H9 (cell line): ENCODE results near the gene LAMC2. TPM values are rescaled to one million over a fixed set of nuclear protein-coding genes. Genes with fewer than 3 reads are reported as not detected.

Experiments used
- DNase-seq: peaks from one replicate; pipeline ENCODE4 v3.0.0-alpha.2; 2017
- H2AFZ ChIP-seq: one replicate; pipeline ENCODE4 v1.6.1; 2013; ENCODE audit warnings: mild to moderate bottlenecking, low read length, control low read depth, moderate library complexity
- H2AK5ac ChIP-seq: 2 replicates; pipeline ENCODE4 v1.6.1; 2013; ENCODE audit warnings: low read length, control low read depth, mixed read lengths; ENCODE audit not compliant: insufficient read length
- H2BK120ac ChIP-seq: one replicate; pipeline ENCODE4 v1.6.1; 2013; ENCODE audit warnings: low read depth, mild to moderate bottlenecking, low read length, control low read depth, inconsistent platforms; ENCODE audit not compliant: poor library complexity, severe bottlenecking
- H2BK12ac ChIP-seq: 2 replicates; pipeline ENCODE4 v1.6.1; 2013; ENCODE audit warnings: low read length, control low read depth, mixed read lengths, low read depth; ENCODE audit not compliant: insufficient read length
- H2BK15ac ChIP-seq: 2 replicates; pipeline ENCODE4 v1.6.1; 2013; ENCODE audit warnings: low read depth, low read length, control low read depth
- H2BK20ac ChIP-seq: one replicate; pipeline ENCODE4 v1.6.1; 2013; ENCODE audit warnings: low read depth, mild to moderate bottlenecking, low read length, control low read depth, inconsistent platforms; ENCODE audit not compliant: poor library complexity, severe bottlenecking
- H2BK5ac ChIP-seq: 2 replicates; pipeline ENCODE4 v1.6.1; 2013; ENCODE audit warnings: low read length, control low read depth, mixed read lengths; ENCODE audit not compliant: insufficient read length
- H3K14ac ChIP-seq: 2 replicates; pipeline ENCODE4 v1.6.1; 2013; ENCODE audit warnings: low read length, control low read depth; ENCODE audit not compliant: insufficient read depth
- H3K18ac ChIP-seq: 2 replicates; pipeline ENCODE4 v1.6.1; 2013; ENCODE audit warnings: low read depth, mild to moderate bottlenecking, mixed read lengths, low read length, control low read depth; ENCODE audit not compliant: insufficient read length
- H3K23ac ChIP-seq: 2 replicates; pipeline ENCODE4 v1.6.1; 2013; ENCODE audit warnings: low read length, control low read depth, mixed read lengths, low read depth; ENCODE audit not compliant: insufficient read length
- H3K23me2 ChIP-seq: 2 replicates; pipeline ENCODE4 v1.6.1; 2013; ENCODE audit warnings: low read depth, mild to moderate bottlenecking, mixed read lengths, low read length, control low read depth; ENCODE audit not compliant: insufficient read length, poor library complexity, severe bottlenecking
- H3K27ac ChIP-seq: 2 replicates; pipeline ENCODE4 v1.5.1; 2013; ENCODE audit warnings: low read length, control low read depth, mixed read lengths, low read depth; ENCODE audit not compliant: insufficient read length
- H3K27me3 ChIP-seq: 2 replicates; pipeline ENCODE4 v1.6.1; 2013; ENCODE audit warnings: low read length, control low read depth, inconsistent platforms; ENCODE audit not compliant: insufficient read depth
- H3K4ac ChIP-seq: 2 replicates; pipeline ENCODE4 v1.6.1; 2013; ENCODE audit warnings: low read depth, mild to moderate bottlenecking, control low read depth, inconsistent platforms, low read length, moderate library complexity
- H3K4me1 ChIP-seq: 2 replicates; pipeline ENCODE4 v1.6.1; 2013; ENCODE audit warnings: low read length, control low read depth, inconsistent platforms; ENCODE audit not compliant: insufficient read depth
- H3K4me2 ChIP-seq: 2 replicates; pipeline ENCODE4 v1.6.1; 2013; ENCODE audit warnings: low read length, control low read depth, mixed read lengths; ENCODE audit not compliant: insufficient read length, insufficient read depth
- H3K56ac ChIP-seq: 2 replicates; pipeline ENCODE4 v1.6.1; 2013; ENCODE audit warnings: low read depth, mild to moderate bottlenecking, mixed read lengths, low read length, control low read depth; ENCODE audit not compliant: insufficient read length
- H3K79me1 ChIP-seq: 2 replicates; pipeline ENCODE4 v1.6.1; 2013; ENCODE audit warnings: low read depth, mild to moderate bottlenecking, moderate library complexity, low read length, control low read depth, inconsistent platforms; ENCODE audit not compliant: insufficient read depth, poor library complexity, severe bottlenecking
- H3K79me2 ChIP-seq: 2 replicates; pipeline ENCODE4 v1.6.1; 2013; ENCODE audit warnings: low read length, control low read depth, inconsistent platforms; ENCODE audit not compliant: insufficient read depth
- H3K9ac ChIP-seq: 2 replicates; pipeline ENCODE4 v1.6.1; 2013; ENCODE audit warnings: low read length, control low read depth, mixed read lengths; ENCODE audit not compliant: insufficient read length; ENCODE audit errors: extremely low read depth
- H3K9me3 ChIP-seq: one replicate; pipeline ENCODE4 v1.6.1; 2013; ENCODE audit warnings: low read depth, low read length, inconsistent platforms; ENCODE audit not compliant: control insufficient read depth
- H3T11ph ChIP-seq: one replicate; pipeline ENCODE4 v1.6.1; 2013; ENCODE audit warnings: mild to moderate bottlenecking, low read length, control low read depth, inconsistent platforms
- H4K20me1 ChIP-seq: one replicate; pipeline ENCODE4 v1.6.1; 2013; ENCODE audit not compliant: control insufficient read depth, insufficient read length, insufficient read depth
- H4K5ac ChIP-seq: 2 replicates; pipeline ENCODE4 v1.6.1; 2013; ENCODE audit warnings: low read depth, mild to moderate bottlenecking, mixed read lengths, low read length, control low read depth; ENCODE audit not compliant: insufficient read length
- H4K8ac ChIP-seq: replicated peaks from 2 replicates; pipeline ENCODE4 v1.6.1; 2013; ENCODE audit warnings: low read length, control low read depth, mixed read lengths, low read depth; ENCODE audit not compliant: insufficient read length
- H4K91ac ChIP-seq: 2 replicates; pipeline ENCODE4 v1.6.1; 2013; ENCODE audit warnings: low read depth, mild to moderate bottlenecking, moderate library complexity, mixed read lengths, low read length, control low read depth; ENCODE audit not compliant: insufficient read length
- H3K27ac Mint-ChIP-seq, 3 experiments: 2 replicates in 2 of 3; 3 replicates in 1 of 3; pipeline ENCODE4 v1.8.0; 2020 to 2021; ENCODE audit warnings: mixed read lengths in 3 of 3, mild to moderate bottlenecking in 1 of 3, moderate library complexity in 1 of 3
- H3K27me3 Mint-ChIP-seq: 2 replicates; pipeline ENCODE4 v1.8.0; 2021; ENCODE audit warnings: low read depth, mild to moderate bottlenecking, moderate library complexity, mixed read lengths
- H3K36me3 Mint-ChIP-seq, 3 experiments: 2 replicates in 2 of 3; 3 replicates in 1 of 3; pipeline ENCODE4 v1.8.0; 2020 to 2021; ENCODE audit warnings: low read depth in 3 of 3, mixed read lengths in 3 of 3; ENCODE audit not compliant: insufficient read depth in 1 of 3
- H3K4me1 Mint-ChIP-seq, 2 experiments: 2 replicates each; pipeline ENCODE4 v1.8.0; 2020; ENCODE audit warnings: mixed read lengths in 2 of 2
- H3K4me3 Mint-ChIP-seq, 2 experiments: 2 replicates in 1 of 2; 3 replicates in 1 of 2; pipeline ENCODE4 v1.8.0; 2020 to 2021; ENCODE audit warnings: mild to moderate bottlenecking in 2 of 2, mixed read lengths in 2 of 2, moderate library complexity in 1 of 2
- H3K9me3 Mint-ChIP-seq, 2 experiments: 2 replicates in 1 of 2; 3 replicates in 1 of 2; pipeline ENCODE4 v1.8.0; 2020; ENCODE audit warnings: mild to moderate bottlenecking in 2 of 2, mixed read lengths in 2 of 2, moderate library complexity in 1 of 2
- WGBS: extraction: QIAGEN DNeasy Blood & Tissue Kit; methylation state at CpG from one replicate; pipeline ENCODE4 v1.1.7; 2013; ENCODE audit warnings: missing lambda C conversion rate, low lambda C conversion rate, mixed read lengths; ENCODE audit not compliant: insufficient read length; ENCODE audit errors: extremely low coverage; 5-methylcytosine and 5-hydroxymethylcytosine counted together
- total RNA-seq: library from RNA; stranded (reverse); gene quantifications from 2 replicates; pipeline ENCODE4 v1.2.1, GENCODE V29; 2021
- TF ChIP-seq, protein P1 (sequence below): fragments of 200-600 bp; sonication (generic); conservative IDR thresholded peaks from 3 replicates; pipeline ENCODE4 v1.8.0; 2021; ENCODE audit warnings: antibody characterized with exemption, mild to moderate bottlenecking

Gene LAMC2
- total RNA-seq, 1 experiment from 2014 or later: 7.4 TPM

DNA sequence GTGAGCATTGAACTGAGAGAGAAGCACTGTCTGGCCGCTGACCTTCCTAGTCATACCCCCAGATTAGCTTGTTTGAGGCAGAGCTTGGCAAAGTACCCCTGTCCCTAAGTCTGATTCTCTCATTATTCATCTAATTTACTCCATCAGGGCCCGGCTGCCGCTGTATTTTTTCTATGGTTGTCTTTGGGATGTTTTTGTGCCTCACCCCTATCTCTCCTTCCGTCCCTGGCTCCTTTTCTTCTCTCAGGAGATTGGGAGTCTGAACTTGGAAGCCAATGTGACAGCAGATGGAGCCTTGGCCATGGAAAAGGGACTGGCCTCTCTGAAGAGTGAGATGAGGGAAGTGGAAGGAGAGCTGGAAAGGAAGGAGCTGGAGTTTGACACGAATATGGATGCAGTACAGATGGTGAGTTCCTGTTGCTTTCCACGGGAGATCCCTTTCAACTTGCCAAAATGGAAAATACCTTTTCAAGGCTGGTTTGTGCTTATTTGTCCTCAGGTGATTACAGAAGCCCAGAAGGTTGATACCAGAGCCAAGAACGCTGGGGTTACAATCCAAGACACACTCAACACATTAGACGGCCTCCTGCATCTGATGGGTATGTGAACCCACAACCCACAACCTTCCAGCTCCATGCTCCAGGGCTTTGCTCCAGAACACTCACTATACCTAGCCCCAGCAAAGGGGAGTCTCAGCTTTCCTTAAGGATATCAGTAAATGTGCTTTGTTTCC is 53.9 kb downstream of the LAMC2 start:
- H3K18ac ChIP-seq: no peak overlapping the region
- H3K79me1 ChIP-seq: no peaks in the 10 kb centered on the region
- no peaks in the 10 kb centered on the region for H4K20me1 ChIP-seq
- H2BK5ac ChIP-seq: no peak overlapping the region
- no peak overlapping the region for H2BK20ac ChIP-seq
- no peak overlapping the region for H4K91ac ChIP-seq
- no peak overlapping the region for H3K14ac ChIP-seq
- no peak overlapping the region for H2AK5ac ChIP-seq
- Mint-ChIP-seq H3K4me3 (no peak overlapping the region), H3K36me3 (peaks cover 0 to 8% (median 0%) of the 10 kb centered on the region in 3 experiments; a peak in 1 of 7 replicates), H3K9me3 (no peaks in the 10 kb centered on the region), H3K4me1 (peaks cover 18 to 19% of the 10 kb centered on the region in 2 experiments), H3K27ac (no peak overlapping the region), H3K27me3 (no peaks in the 10 kb centered on the region)
- H3K4me2 ChIP-seq: no peak overlapping the region
- H3K56ac ChIP-seq: no peak overlapping the region
- no CpG with 5 or more reads among the region's 8 CpGs for WGBS
- H3K9ac ChIP-seq: no peak overlapping the region
- DNase-seq: no peak
- H2BK120ac ChIP-seq: no peak overlapping the region
- H3K23me2 ChIP-seq: peaks cover 5% of the 10 kb centered on the region
- H2AFZ ChIP-seq: no peak overlapping the region
- H3T11ph ChIP-seq: no peak overlapping the region
- no peaks in the 10 kb centered on the region for H3K9me3 ChIP-seq
- H3K27me3 ChIP-seq: no peaks in the 10 kb centered on the region
- H2BK15ac ChIP-seq: no peak overlapping the region
- H3K27ac ChIP-seq: no peak overlapping the region
- H3K23ac ChIP-seq: peak overlapping the region; percentile 44
- no peaks in the 10 kb centered on the region for H3K79me2 ChIP-seq
- no peak overlapping the region for H2BK12ac ChIP-seq
- H4K5ac ChIP-seq: no peak overlapping the region
- no peak overlapping the region for H3K4ac ChIP-seq
- TF ChIP-seq, protein P1, sequence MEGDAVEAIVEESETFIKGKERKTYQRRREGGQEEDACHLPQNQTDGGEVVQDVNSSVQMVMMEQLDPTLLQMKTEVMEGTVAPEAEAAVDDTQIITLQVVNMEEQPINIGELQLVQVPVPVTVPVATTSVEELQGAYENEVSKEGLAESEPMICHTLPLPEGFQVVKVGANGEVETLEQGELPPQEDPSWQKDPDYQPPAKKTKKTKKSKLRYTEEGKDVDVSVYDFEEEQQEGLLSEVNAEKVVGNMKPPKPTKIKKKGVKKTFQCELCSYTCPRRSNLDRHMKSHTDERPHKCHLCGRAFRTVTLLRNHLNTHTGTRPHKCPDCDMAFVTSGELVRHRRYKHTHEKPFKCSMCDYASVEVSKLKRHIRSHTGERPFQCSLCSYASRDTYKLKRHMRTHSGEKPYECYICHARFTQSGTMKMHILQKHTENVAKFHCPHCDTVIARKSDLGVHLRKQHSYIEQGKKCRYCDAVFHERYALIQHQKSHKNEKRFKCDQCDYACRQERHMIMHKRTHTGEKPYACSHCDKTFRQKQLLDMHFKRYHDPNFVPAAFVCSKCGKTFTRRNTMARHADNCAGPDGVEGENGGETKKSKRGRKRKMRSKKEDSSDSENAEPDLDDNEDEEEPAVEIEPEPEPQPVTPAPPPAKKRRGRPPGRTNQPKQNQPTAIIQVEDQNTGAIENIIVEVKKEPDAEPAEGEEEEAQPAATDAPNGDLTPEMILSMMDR: no peak
- no peak overlapping the region for H4K8ac ChIP-seq
- peaks cover 3% of the 10 kb centered on the region; the same call in 1 of the 2 replicates for H3K4me1 ChIP-seq
